GM20431 (cell line): ENCODE measurements around the gene PHLDA2.

Experiments
- in situ Hi-C: fragments of 300-500 bp; cut with MseI, MboI; formaldehyde crosslinking; loops from one replicate; pipeline ENCODE4 v1.15.0; 2020; ENCODE audit warnings: low sequenced_read_pairs; ENCODE audit not compliant: unreplicated experiment

Gene PHLDA2

DNA sequence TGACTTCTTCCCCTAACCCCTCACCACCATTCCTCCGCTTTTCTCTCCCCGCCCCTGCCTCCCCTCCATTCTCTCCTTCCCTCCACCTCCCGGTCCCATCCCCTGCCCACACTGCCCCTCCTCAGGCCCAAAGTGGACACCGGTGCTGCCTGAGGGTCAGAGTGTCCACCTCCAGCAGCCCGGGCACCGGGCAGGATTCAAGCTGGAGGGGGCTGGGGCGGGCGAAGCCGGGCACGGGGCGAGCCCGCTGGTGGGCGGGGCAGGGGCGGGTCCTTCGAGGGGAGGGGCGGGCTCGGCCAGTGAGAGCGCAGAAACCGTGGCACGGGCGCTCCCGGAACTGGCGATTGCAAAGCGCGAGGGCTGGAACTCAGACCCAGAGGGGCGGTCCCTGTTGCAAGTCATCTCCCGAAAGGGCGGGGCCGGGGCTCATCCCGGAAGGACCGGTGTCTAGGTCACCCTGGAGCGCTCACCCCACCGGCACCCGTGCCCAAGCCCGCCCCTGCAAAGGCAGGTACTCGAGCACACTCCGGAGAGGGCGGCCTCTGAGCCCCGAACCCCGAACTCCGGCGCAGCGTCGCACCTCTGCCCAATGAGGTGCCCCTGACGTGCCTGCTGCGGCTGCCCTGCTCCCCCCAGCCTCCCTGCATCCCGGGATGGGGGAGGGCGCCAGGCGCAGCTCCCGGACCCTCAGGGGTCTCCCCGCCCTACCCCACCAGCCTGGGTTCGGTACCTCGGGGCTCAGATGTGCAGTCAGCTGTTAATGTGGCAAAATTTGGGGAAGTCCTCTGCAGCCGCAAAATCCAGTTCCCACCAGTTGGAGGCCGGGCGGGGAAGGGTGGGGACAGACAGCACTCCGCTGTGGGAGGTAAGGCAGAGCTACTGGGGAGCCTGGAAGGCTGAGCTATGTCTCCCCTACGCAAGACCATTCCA, 27.1 kb downstream of the PHLDA2 start:
- in situ Hi-C loops, result no loop called here

- in situ Hi-C loops, result no loop called here
These were observed 27.9 kb downstream of the PHLDA2 start for GRCh38 chr11:2901196-2901796.

DNA sequence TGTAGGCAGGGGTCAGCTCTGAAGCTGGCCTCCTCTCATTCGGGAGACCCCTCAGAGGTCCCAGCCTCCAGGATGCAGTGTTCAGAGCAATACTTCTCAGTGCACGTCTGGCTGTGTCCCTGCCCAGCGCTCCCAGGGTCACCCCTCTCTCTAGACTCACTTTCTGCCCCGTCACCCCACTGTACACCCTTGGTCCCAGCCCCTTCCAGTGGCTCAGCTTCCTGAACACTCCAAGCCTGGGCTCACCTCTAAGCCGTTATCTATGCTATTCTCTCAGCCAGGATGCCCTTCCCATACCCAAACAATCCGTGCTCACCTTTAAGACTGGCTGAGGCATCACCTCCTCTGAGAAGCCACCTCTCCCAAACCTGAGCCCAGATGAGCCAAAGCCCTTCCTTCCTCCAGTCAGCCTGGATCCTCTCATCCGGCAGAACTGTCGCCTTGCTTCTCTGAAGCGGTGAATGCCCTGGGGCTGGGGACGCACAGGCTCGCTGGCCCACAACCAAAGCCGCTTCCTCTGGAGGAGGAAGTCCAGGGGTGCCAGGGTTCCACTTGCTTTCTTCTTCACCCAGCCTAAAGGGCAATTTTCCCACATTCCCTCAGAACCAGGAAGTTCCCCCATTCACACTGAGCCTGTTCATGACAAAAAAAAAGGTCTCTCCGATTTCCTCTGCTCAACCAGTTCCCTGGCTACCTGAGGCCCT, 30.0 kb downstream of the PHLDA2 start:
- in situ Hi-C loops, result no loop called here

DNA sequence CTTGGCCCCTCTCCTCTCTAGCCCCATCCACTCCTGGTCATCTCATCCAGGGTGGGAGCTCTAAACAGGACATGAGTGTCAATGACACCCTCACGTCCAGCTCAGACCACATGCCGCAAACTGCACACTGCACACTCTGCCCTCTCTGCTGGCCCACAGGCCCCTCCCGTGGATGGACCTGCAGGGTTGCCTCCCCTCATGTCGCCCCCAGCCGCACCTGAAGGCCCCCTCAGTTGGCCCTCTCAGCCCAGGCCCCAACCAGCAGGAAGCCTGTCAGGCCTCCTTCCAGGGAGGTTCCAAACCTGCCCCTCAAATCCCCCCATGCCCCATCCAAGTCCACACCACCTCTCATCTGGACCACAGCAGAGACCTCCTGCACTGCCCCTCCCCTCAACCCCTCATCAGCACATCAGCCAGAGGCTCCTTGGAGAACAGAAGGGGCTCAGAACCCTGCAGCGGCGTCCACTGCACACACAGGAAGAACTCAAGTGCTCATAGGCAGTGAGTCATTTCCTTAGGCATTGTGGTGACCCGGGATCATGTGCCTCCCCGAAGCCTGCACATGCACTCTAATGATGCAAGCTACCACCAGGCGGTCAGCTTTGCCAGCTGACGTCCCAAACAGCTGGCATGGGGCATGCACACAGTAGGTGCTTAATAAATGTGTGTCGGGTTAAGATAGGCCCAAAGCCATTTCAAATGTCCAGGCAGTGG, 30.7 kb downstream of the PHLDA2 start:
- in situ Hi-C loops, result no loop called here

DNA sequence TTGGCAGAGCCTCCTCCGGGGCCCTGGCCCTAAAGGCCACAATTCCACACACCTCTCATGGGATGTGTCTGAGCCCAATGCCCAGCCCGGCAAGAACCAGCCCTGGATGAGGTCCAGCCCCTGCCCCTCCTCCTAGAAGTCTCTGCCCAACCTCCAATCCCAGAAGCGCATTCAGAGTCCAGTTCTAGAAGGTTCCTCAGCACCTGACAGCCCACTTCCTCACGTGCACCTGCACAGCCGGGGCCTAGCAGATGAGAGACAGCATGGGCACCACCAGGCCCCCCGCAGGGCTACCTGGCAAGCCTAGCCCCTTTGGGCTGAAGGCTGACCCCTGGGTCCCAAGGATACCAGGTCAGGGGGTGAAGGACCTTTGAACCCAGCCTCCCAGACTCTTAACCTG, 32.2 kb downstream of the PHLDA2 start:
- in situ Hi-C loops, result no loop called here

GRCh38 chr11:2896047-2896446, 33.2 kb downstream of the PHLDA2 start:
- in situ Hi-C loops, result no loop called here

GRCh38 chr11:2893935-2894334, 35.3 kb downstream of the PHLDA2 start:
- in situ Hi-C loops, result loop anchor here (5.0 kb wide), 1 partner anchor 362 kb away; no protein-coding TSS in a partner anchor

GRCh38 chr11:2892967-2893528, 36.2 kb downstream of the PHLDA2 start:
- in situ Hi-C loops, result loop anchor here (5.0 kb wide), 1 partner anchor 361 kb away; no protein-coding TSS in a partner anchor

DNA sequence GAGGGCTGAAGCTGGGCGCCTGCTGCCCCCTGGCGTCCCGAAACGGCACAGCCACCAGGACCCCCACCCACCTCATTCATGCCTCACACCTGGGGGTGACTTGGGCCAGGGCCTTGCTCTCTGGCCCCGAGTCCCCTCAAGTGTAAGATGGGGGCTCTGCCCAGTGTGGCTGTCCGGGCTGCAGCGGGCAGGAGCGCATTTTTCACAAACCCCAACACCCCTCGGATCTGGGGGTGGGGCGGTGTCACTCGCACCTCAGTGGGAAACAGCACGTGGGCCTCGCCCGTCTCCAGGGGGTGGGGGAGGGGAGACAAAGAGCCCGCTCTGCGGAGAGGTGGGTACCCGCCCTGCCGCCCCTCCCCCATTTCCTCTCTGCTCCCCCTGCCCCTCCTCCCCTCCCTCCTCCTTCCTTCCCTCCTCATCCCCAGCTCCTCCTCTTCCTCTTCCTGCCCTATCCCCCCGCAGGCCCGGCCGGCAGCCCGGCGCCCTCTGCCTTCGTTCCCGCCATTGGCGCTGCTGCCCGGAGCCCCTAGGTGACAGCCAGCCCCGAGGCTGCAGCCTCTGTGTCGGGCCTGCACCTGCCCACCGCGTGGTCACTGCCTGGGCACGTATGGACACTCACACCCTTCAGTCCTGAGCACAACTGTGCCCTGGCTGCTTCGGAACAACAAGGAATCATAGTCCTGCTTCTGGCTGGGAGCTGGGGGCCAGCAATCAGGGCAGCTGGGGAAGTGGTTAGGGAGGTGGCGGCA, 36.8 kb downstream of the PHLDA2 start:
- in situ Hi-C loops, result loop anchor here (5.0 kb wide), 1 partner anchor 360 kb away; no protein-coding TSS in a partner anchor

DNA sequence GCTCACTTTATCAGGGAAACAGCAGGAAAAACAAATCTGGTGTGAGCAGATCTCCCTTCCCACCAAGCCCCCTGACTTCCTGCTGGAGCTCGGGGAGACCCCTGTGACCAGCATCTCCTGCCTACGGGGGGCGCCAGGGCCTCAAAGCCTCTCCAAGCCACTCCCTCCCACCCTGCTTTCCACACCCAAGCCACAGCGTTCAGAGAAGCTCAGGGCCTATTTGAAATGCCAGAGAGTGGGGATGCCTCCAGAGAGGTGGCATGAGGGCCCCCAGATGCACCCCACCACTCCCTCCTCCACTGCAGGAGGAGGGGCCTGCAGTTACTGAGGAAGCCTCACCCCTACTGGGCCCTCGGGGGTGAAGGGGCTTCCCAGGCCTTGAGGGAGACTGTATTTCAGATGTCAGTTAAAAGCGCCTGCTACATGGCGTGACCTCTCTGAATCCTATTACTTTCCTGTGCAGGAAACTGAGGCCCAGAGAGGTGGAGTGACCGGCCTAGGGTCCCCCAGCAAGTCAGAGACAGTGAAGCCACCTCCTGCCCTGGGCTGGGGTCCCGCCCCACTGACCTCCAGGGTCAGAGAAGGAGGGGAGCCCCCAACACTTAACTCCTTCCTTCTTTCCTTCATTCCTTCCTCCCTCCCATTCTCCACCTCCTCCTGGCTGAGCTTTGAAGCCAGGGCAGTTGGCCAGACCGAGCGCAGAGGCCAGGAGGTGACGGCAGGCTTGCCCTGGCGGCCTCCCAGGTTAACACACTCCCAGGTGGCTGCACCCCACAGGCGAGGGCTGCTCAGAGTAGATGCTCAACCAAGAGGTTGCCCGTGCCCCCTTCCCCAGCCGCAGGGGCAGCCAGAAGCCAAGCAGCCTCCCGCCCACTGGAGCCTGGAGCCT, 37.6 kb downstream of the PHLDA2 start:
- in situ Hi-C loops, result loop anchor here (5.0 kb wide), 1 partner anchor 359 kb away; no protein-coding TSS in a partner anchor

GRCh38 chr11:2890466-2891294, 38.5 kb downstream of the PHLDA2 start:
- in situ Hi-C loops, result loop anchor here (5.0 kb wide), 1 partner anchor 358 kb away; no protein-coding TSS in a partner anchor

DNA sequence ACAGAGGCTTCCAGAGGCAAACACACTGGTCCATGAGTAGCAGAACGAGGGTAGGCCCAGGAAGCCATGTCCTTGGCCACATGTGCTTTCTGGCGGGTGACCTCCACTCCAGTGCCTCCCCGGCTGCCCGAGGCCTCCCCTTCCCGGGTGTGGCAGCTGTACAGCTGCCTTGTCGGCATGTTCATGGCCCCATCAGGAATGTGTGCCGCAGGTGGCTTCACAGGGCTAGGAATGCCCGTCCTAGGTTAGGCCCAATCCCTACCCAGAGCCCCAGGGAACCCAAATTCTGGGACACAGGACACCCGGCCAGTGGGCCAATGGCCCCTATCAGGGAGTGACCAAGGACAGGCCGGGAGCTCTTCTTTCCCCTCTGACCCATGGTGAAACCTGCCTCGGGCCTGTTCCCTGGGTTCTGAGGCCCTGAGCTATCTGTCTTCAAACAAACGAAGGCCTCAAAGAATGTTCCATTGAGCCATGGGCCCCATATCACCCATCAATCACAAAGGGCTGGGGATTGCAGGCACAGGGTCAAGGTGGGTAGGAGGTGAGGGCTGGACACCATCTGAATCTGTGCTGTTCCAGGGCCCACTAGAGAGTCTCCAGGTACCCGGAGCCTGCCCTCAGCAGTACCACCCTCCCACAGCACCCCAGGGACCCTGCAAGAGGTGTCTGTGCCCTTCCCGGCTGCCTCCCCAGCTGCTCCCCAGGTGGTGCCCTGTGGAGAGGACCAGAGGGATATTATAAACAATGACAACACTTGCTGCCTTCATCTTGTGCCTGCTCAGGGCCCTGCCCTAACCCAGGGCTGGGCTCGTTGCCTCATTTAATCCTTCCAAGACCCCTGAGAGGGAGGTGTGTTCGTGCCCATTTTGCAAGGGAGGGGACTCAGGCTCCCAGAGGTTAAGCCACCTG, 39.6 kb downstream of the PHLDA2 start:
- in situ Hi-C loops, result loop anchor here (5.0 kb wide), 1 partner anchor 357 kb away; no protein-coding TSS in a partner anchor

DNA sequence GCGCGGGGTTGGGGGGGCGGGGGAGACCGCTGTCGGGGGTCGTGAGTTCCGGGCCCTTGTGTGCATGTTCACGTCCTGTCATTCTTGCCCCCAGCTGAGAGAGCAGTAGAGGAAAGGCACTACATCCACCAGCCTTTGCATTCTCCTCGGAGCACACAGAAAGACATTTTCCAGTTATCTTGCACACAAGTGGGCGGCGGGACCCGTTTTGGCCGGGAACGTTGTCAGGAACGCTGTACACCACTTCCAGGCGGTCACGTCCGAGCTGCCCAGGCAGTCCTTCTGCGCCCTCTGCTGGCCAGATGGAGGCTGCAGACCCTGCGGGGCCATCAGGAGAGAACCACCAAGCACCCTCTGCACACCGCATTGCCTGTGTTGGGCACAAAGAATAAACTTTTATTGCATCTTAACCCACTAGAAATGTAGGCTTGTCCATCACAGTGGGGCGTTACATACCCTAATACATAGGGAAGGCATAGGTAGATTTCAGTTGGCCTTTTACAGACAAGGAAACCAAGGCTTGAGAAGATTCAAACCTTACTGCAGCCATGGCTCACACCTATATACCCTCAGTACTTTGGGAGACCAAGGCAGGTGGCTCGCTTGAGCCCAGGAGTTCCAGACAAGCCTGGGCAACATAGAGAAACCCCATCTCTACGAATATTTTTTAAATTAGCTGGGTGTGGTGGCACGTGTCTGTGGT, 40.8 kb downstream of the PHLDA2 start:
- in situ Hi-C loops, result no loop called here

GRCh38 chr11:2887515-2888195, 41.6 kb downstream of the PHLDA2 start:
- in situ Hi-C loops, result no loop called here

DNA sequence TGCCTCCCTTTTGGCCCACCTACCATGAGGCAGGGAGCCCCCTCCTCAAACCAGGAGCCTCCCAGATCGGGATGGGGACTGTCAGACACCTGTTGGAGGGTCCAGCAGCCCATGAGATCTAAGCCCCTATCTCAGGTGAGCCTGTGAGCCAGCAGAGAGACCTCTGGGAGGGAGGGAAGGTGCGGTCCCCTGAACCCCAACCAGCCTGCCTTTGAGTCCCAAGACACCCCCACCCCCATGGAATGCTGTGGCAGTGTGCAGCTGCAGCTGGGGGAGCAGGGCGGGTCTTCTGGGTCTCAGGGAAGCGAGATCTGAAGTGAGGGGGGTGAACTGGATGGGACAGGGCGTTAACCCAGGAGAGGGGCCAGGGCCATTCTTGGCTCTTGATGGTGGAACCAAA, 42.3 kb downstream of the PHLDA2 start:
- in situ Hi-C loops, result no loop called here
